GM21423 (cell line): Measurements from ENCODE around the gene C2CD2L.
"Not testable (repeated sequence)": the region's sequence is repeated elsewhere in the genome, so short reads cannot be mapped to it uniquely, and the experiment has no call there.

Experiments
- ATAC-seq: cut with Tn5 transposase; IDR thresholded peaks from one replicate; pipeline ENCODE4 v1.9.1; 2021; ENCODE audit warnings: mild to moderate bottlenecking, moderate library complexity; ENCODE audit not compliant: unreplicated experiment

Gene C2CD2L

DNA sequence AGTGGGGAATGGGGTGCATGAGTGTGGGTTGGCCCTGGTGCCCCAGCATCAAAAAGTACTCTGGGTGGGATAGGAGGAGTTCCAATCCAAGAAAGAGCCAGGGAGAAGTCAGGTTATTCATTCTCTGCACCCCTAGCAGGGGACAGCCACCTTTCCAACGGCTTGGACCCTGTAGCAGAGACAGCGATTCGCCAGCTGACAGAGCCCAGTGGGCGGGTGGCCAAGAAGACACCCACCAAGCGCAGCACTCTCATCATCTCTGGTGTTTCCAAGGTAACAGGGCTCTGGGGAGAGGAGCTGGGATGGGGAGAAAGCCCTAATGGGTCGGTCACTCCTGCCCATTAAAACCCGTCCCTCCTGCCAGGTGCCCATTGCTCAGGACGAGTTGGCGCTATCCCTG is 6.6 kb downstream of the C2CD2L start:
- no peak for ATAC-seq

- ATAC-seq, result no peak
These were observed 7.2 kb downstream of the C2CD2L start for GRCh38 chr11:119114351-119114750.

GRCh38 chr11:119115484-119116234 is 8.5 kb downstream of the C2CD2L start:
- ATAC-seq, result no peak

GRCh38 chr11:119116235-119116594 is 9.1 kb downstream of the C2CD2L start:
- ATAC-seq, result no peak

DNA sequence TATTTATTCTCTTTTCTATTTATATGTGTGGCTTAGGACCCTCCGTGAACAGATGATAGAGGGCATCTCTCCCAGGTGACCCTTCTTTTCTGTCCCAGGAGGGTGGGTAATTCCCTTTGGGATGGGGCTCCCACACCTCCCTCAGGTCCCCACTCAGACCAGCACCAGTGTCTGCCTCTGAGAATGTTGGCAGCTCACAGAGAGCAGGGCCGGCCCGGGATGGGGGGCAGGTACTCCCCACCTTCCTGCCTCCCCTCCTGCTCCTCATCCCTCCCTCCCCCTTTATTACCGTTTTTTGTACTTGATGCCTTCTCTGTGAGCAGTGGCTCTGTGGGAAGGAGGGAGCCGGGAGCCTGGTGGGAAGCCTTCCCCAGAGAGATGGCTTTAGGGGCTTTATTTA is 9.5 kb downstream of the C2CD2L start:
- ATAC-seq, result no peak

DNA sequence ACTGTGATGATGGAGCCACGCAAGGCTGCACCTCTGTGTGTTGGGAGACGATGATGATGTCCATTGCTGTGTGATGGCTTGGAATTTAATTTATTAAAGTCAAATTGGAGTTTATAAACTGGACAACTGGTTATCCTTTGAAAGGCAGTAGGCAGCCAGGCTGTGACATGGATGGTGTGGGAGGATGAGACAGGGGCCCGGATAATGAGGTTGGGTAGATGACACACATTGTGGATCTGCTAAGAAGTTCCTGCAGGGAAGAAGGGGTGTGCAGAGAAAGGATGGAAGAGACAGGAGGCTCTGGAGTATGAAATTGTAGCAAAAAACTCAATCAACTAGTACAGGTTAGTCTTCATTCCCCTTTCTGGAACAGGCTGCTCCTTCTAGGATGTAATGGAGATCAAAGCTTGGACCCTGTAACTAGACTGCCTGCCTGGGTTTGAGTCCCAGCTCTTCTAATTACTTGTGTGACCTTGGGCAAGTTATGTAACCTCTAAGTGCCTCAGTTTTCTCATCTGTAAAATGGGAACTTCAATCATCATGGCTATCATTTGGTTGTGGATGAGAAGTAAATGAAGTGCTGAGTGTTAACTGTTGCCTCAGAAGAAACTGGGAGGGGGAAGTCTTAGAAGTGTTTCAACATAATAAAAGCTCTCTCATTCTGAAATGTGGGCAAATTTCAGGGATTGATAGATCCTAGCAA is 10.0 kb downstream of the C2CD2L start:
- ATAC-seq, result no peak

DNA sequence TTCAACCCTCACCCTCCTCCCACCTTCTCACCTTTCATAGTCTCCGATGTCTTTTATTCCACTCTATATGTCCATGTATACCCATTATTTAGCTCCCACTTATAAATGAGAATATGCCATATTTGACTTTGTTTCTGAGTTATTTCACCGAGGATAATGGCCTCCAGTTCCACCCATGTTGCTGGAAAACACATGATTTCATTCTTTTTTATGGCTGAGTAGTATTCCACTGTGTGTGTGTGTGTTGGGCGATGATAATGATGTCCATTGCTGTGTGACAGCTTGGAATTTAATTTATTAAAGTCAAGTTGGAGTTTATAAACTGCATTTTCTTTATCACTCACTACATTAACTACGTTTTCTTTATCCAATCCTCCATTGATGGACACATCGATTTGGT is 11.1 kb downstream of the C2CD2L start:
- no peak for ATAC-seq

- no peak for ATAC-seq
These were observed 11.8 kb downstream of the C2CD2L start for GRCh38 chr11:119118946-119119345.

DNA sequence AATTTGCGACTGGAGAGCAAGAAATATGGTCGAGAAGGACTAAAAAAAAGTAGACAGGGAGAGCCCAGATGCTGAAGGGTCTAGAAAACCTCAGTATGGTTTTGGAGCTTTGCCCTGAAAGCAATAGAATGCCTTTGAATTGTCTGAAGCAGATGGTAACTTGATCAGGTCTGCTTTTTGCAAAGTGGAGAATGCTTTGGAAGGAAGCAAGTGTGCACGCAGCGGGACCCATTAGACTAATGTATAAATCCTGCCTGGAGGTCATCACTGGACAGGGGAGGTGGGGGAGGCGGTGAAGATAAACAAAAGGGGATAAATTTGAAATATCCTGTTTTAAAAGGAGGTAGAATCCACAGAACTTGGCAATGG is 13.5 kb downstream of the C2CD2L start:
- ATAC-seq, result no peak

DNA sequence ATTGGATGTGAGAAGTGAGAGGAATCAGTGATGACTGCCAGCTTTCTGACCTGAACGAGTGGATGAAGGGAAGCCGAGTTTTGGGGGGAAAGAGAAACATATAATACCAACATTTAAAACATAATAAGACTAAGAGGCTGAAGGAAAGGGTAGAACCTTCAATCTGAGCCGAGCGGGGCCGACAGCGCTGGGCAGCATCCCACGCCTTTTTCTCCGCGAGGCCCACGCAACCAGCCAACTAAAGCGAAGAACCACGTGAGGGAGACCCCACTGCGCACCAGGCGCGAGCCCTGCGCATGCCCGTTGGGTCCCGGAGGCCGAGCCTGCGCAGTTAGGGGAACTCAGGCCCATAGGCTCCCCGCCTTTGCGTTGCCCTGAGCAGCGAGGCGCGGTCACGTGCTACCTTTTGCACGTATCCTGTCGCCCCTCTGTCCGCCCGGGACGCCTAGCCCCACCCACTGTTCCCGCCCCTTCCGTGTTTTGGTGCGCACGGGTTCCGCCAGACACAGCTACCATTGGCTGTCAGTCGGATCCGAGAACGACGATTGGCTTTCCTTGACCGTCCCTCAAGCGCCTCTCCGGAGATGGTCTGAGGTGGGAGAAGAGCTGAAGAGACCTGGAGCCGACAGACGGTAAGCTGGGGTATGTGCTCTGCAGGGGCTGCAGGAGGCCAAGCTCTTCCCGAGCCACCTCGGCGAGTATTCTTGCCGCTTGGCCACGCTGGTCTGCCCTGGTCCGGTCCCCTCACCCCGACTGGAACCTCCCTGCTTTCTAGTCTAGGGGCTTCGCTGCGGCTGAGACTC is 14.1 kb downstream of the C2CD2L start, which contains the start of gene HINFP:
TSS of gene HINFP (plus strand) at position 573 of the 803 bp plus-strand sequence. CDS start 5,365 bp downstream, outside the sequence.
- peak; percentile 96 for ATAC-seq

DNA sequence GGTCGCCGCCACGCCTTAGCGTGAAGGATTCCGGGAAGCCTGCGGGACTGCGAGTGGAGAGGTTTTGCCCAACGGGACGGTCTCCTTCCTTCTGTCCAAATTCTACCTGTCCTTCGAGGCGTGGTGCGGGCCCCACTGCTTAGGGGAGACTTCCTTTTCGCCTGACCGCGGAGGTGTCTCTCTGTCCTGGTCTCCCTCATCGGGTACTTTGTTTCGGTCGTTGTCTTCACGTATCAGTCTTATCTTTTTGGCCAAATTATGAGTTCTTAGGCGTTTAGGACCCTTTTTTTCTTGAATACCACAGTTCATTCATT is 14.6 kb downstream of the C2CD2L start:
- ATAC-seq, result peak; percentile 6

GRCh38 chr11:119125821-119126220 is 18.7 kb downstream of the C2CD2L start:
- no peak for ATAC-seq

GRCh38 chr11:119126675-119127268 is 19.6 kb downstream of the C2CD2L start:
- no peak for ATAC-seq

DNA sequence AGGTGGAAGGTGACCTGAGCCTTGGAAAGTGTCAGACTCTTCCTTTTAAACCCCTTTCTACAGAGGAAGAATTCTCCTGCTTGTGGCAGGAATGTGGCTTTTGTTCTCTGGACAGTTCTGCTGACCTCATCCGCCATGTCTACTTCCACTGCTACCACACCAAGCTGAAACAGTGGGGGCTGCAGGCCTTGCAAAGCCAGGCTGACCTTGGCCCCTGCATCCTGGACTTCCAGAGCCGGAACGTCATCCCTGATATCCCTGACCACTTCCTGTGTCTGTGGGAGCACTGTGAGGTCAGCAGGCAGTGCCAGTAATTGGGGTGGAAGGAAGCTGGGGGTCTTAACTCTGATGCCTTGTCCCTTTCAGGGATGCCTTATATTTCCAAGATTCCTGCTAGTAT is 23.5 kb downstream of the C2CD2L start:
- ATAC-seq, result no peak

DNA sequence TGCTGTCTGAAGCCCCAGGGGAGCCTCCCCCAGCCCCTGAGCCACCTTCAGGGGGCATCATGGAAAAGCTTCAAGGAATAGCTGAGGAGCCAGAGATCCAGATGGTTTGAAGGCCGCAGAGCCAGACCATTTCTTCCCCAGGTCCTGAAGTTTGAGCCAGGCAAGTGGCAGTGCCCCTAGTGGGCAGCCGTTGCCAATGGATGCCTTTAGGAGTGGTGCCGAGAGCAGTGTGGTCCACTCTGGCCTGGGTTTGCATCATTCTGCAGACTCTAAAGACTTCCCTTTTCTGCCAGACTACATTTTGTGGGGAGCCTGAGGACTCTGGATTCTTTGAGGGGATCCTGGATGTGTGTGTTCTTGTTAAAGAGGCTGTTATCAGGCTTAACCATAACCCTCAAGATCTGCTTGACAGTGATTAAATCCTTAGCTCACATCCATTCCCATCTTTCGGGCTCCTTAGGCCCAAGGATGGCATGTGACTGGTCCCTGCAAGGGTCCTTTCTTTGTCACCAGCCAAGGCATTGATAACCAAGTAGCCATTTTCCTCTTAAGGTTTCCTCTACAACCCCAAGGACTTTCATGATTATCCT is 27.3 kb downstream of the C2CD2L start:
- no peak for ATAC-seq

DNA sequence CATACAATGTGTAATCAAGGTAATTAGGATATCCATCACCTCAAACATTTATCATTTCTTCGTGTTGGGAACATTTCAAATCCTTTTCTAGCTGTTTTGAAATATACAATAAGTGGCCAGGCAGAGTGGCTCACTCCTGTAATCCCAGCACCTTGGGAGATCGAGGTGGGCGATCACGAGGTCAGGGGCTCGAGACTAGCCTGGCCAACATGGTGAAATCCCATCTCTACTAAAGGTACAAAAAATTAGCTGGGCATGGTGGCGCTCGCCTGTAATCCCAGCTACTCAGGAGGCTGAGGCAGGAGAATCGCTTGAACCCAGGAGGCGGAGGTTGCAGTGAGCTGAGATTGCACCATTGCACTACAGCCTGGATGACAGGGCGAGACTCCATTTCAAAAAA is 32.1 kb downstream of the C2CD2L start:
- ATAC-seq, result not testable (repeated sequence)

- ATAC-seq, result peak; percentile 53
These were observed 37.8 kb downstream of the C2CD2L start for GRCh38 chr11:119144825-119145486.

DNA sequence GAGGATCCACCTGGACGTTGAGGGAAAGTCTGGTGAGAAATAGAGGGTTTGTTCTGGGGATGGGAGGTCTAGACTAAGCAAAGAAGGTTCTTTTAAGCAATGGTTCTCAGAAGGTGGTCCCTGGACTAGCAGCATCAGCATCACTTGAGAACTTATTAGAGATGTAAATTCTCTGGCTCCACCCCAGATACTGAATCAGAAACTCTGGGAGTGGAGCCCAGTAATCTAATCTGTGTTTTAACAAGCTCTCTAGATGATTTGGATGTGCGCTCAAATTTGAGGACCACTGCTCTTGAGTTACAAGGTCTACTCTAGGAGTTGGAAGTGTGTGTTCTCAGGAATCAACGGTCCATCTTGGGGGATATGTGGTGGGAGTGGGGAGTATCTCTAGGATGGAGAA is 38.4 kb downstream of the C2CD2L start:
- no peak for ATAC-seq

- no peak for ATAC-seq
These were observed 40.6 kb downstream of the C2CD2L start for GRCh38 chr11:119147604-119148333.

GRCh38 chr11:119148720-119149017 is 41.5 kb downstream of the C2CD2L start:
- ATAC-seq, result no peak
